Measurements from ENCODE around the gene PPP1R37.

DNA sequence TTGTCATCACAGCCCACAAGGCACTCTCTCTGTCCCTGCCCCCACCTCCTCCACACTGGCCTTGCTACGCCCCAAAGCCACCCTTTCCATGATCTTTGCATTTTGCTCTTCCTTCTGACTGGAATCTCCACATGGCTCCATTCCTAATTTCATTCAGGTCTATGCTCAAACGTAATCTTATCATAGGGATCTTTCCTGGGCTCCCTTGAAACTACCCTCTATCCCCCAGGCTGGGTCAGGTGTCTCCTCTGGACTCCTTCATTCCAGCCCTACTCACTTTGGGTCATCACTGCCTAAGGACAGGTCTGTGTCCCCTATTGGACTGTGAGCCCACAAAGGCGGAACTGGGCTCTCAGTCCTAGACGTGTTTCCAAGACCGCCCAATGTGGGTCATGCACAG, 10.8 kb upstream of the PPP1R37 start:
- no peak for TF ChIP-seq POLR2A (IDR thresholded peaks at IDR 0.05)
- TF ChIP-seq, protein P1, sequence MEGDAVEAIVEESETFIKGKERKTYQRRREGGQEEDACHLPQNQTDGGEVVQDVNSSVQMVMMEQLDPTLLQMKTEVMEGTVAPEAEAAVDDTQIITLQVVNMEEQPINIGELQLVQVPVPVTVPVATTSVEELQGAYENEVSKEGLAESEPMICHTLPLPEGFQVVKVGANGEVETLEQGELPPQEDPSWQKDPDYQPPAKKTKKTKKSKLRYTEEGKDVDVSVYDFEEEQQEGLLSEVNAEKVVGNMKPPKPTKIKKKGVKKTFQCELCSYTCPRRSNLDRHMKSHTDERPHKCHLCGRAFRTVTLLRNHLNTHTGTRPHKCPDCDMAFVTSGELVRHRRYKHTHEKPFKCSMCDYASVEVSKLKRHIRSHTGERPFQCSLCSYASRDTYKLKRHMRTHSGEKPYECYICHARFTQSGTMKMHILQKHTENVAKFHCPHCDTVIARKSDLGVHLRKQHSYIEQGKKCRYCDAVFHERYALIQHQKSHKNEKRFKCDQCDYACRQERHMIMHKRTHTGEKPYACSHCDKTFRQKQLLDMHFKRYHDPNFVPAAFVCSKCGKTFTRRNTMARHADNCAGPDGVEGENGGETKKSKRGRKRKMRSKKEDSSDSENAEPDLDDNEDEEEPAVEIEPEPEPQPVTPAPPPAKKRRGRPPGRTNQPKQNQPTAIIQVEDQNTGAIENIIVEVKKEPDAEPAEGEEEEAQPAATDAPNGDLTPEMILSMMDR (IDR thresholded peaks at IDR 0.05): no peak

Measured in tibial nerve (tissue), 3 donors.